IMR-90 (cell line): ENCODE results near the gene WDR81.

Experiments
- MAZ ChIP-seq: IDR thresholded peaks from 2 replicates; pipeline ENCODE4 v1.6.1; 2012; ENCODE audit warnings: low read depth, mild to moderate bottlenecking, low read length, improper control_type of control experiment, moderate library complexity, borderline replicate concordance
- RFX5 ChIP-seq: IDR thresholded peaks from 2 replicates; pipeline ENCODE4 v1.8.0; 2012; ENCODE audit warnings: low read depth, mild to moderate bottlenecking, low read length, moderate library complexity
- TF ChIP-seq, protein P1 (sequence below): conservative IDR thresholded peaks from 2 replicates; pipeline ENCODE4 v1.5.1; 2012; ENCODE audit warnings: mild to moderate bottlenecking, low read depth, low read length, improper control_type of control experiment

DNA sequence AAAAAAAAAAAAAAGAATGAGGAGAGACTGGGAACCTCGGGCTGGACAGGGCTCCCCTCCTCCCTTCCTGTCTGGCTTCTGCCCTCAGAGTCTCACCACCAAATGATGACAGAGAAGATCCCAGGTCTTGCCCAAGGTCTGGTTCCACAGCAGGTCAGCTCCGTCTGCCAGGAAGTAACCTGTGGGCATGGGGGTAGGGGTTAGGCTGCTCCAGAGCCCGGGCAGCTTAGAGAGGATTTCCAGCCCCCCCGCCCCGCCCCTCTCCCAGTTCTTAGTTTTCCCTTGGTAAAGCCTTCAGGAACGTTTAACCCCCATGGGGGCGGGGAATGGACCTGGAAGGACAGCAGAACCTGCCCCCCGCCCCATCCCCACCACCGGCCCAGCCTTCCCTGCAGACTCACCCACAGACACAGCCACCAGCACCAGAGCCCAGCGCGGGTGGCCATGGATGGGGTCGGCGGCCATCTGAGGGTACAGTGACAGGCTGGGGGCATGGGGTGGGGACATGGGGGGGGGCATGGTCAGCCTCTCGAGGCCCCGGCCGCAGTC, 15.0 kb upstream of the WDR81 start:
- TF ChIP-seq, protein P1, sequence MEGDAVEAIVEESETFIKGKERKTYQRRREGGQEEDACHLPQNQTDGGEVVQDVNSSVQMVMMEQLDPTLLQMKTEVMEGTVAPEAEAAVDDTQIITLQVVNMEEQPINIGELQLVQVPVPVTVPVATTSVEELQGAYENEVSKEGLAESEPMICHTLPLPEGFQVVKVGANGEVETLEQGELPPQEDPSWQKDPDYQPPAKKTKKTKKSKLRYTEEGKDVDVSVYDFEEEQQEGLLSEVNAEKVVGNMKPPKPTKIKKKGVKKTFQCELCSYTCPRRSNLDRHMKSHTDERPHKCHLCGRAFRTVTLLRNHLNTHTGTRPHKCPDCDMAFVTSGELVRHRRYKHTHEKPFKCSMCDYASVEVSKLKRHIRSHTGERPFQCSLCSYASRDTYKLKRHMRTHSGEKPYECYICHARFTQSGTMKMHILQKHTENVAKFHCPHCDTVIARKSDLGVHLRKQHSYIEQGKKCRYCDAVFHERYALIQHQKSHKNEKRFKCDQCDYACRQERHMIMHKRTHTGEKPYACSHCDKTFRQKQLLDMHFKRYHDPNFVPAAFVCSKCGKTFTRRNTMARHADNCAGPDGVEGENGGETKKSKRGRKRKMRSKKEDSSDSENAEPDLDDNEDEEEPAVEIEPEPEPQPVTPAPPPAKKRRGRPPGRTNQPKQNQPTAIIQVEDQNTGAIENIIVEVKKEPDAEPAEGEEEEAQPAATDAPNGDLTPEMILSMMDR: no peak
- TF ChIP-seq RFX5 (no peak), MAZ (no peak)
